GM23248 (cell line): ENCODE measurements around the gene AHR. TPM values are rescaled to one million over a fixed set of nuclear protein-coding genes. Genes with fewer than 3 reads are reported as not detected.

Experiments
- polyA plus RNA-seq: library from polyadenylated mRNA; unstranded; fragments of >200 nt; fragmentation: Nextera tagmentation; extraction: Ambion mirVana; gene quantifications from 2 replicates; pipeline ENCODE4 v1.2.1, GENCODE V29; 2016
- small RNA-seq: library from RNA; depleted of rRNA; stranded (forward); fragments of <200 nt; gene quantifications from one replicate; pipeline ENCODE3, GENCODE V24; 2014; ENCODE audit warnings: low read depth, low replicate concordance
- total RNA-seq: library from RNA; depleted of rRNA; stranded (reverse); fragments of >200 nt; shearing (Covaris generic); gene quantifications from 2 replicates; pipeline ENCODE4 v1.2.3, GENCODE V29; 2014

Gene AHR
- total and polyA plus RNA-seq, 2 experiments from 2014 or later, result 19.0 to 98.7 TPM

Small RNA genes lying within 50 kb of the gene (small RNA-seq; reads per million reads assigned to genes)
- gene RF00092, result not detected
